Trophoblast cell (in vitro differentiated cells and primary cell): ENCODE data around the gene MT3.

Source experiments
- DNase-seq, 2 donors: peaks; one replicate each; pipeline ENCODE4 v3.0.0-alpha.2; 2016
- H2AFZ ChIP-seq: 2 replicates; pipeline ENCODE4 v1.6.1; 2013; ENCODE audit warnings: low read length, moderate library complexity, mild to moderate bottlenecking; ENCODE audit not compliant: insufficient read depth, poor library complexity
- H2AK5ac ChIP-seq: 2 replicates; pipeline ENCODE4 v1.6.1; 2013; ENCODE audit warnings: mild to moderate bottlenecking, low read length
- H2BK120ac ChIP-seq: 2 replicates; pipeline ENCODE4 v1.6.1; 2013; ENCODE audit warnings: low read length, mild to moderate bottlenecking, moderate library complexity; ENCODE audit not compliant: insufficient read depth, poor library complexity
- H2BK12ac ChIP-seq: 2 replicates; pipeline ENCODE4 v1.6.1; 2013; ENCODE audit warnings: mild to moderate bottlenecking, low read length, moderate library complexity
- H2BK5ac ChIP-seq: 2 replicates; pipeline ENCODE4 v1.6.1; 2013; ENCODE audit warnings: low read length, low read depth, moderate library complexity, mild to moderate bottlenecking; ENCODE audit not compliant: poor library complexity
- H3K14ac ChIP-seq: 2 replicates; pipeline ENCODE4 v1.6.1; 2013; ENCODE audit warnings: mild to moderate bottlenecking, low read length
- H3K18ac ChIP-seq: 2 replicates; pipeline ENCODE4 v1.6.1; 2013; ENCODE audit warnings: mild to moderate bottlenecking, low read length
- H3K23ac ChIP-seq: 2 replicates; pipeline ENCODE4 v1.6.1; 2013; ENCODE audit warnings: low read length
- H3K27ac ChIP-seq: 2 replicates; pipeline ENCODE4 v1.5.1; 2013; ENCODE audit warnings: low read depth, mild to moderate bottlenecking, inconsistent platforms, low read length, moderate library complexity
- H3K27me3 ChIP-seq: 2 replicates; pipeline ENCODE4 v1.6.1; 2013; ENCODE audit warnings: inconsistent platforms, mild to moderate bottlenecking, low read length, moderate library complexity; ENCODE audit not compliant: insufficient read depth
- H3K36me3 ChIP-seq, 2 experiments: 1 replicate in 1 of 2; 2 replicates in 1 of 2; pipeline ENCODE4 v1.6.1; 2013; ENCODE audit warnings: low read length in 2 of 2, mild to moderate bottlenecking in 2 of 2, moderate library complexity in 1 of 2; ENCODE audit not compliant: insufficient read depth in 2 of 2, control insufficient read depth in 1 of 2
- H3K4ac ChIP-seq: 2 replicates; pipeline ENCODE4 v1.6.1; 2013; ENCODE audit warnings: low read depth, mild to moderate bottlenecking, low read length, moderate library complexity
- H3K4me1 ChIP-seq, 2 experiments: 1 replicate in 1 of 2; 2 replicates in 1 of 2; pipeline ENCODE4 v1.6.1; 2013; ENCODE audit warnings: low read length in 2 of 2, mild to moderate bottlenecking in 2 of 2, moderate library complexity in 1 of 2; ENCODE audit not compliant: insufficient read depth in 2 of 2, control insufficient read depth in 1 of 2
- H3K4me2 ChIP-seq: 2 replicates; pipeline ENCODE4 v1.6.1; 2013; ENCODE audit warnings: inconsistent platforms, mild to moderate bottlenecking, low read length, moderate library complexity
- H3K4me3 ChIP-seq: 2 replicates; pipeline ENCODE4 v1.5.1; 2013; ENCODE audit warnings: mild to moderate bottlenecking, low read depth, low read length, inconsistent platforms
- H3K79me1 ChIP-seq: one replicate; pipeline ENCODE4 v1.6.1; 2013; ENCODE audit warnings: low read length
- H3K79me2 ChIP-seq: 2 replicates; pipeline ENCODE4 v1.6.1; 2013; ENCODE audit warnings: low read length, mild to moderate bottlenecking; ENCODE audit not compliant: control insufficient read depth, insufficient read depth, poor library complexity
- H3K9ac ChIP-seq: 2 replicates; pipeline ENCODE4 v1.6.1; 2013; ENCODE audit warnings: mild to moderate bottlenecking, low read length
- H3K9me3 ChIP-seq: 2 replicates; pipeline ENCODE4 v1.6.1; 2013; ENCODE audit warnings: low read depth, mild to moderate bottlenecking, control low read depth, inconsistent platforms, low read length; ENCODE audit not compliant: insufficient read depth
- H4K12ac ChIP-seq: 2 replicates; pipeline ENCODE4 v1.6.1; 2013; ENCODE audit warnings: low read depth, mild to moderate bottlenecking, low read length, moderate library complexity
- H4K8ac ChIP-seq: 2 replicates; pipeline ENCODE4 v1.6.1; 2013; ENCODE audit warnings: low read depth, mild to moderate bottlenecking, low read length, moderate library complexity
- H4K91ac ChIP-seq: one replicate; pipeline ENCODE4 v1.6.1; 2013; ENCODE audit warnings: low read depth, mild to moderate bottlenecking, low read length, moderate library complexity
- WGBS: extraction: QIAGEN DNeasy Blood & Tissue Kit; methylation state at CpG from one replicate; pipeline ENCODE4 v1.1.7; 2013; ENCODE audit warnings: missing lambda C conversion rate; ENCODE audit not compliant: insufficient read length, insufficient coverage; ENCODE audit errors: extremely low coverage; 5-methylcytosine and 5-hydroxymethylcytosine counted together

MT3 gene

DNA sequence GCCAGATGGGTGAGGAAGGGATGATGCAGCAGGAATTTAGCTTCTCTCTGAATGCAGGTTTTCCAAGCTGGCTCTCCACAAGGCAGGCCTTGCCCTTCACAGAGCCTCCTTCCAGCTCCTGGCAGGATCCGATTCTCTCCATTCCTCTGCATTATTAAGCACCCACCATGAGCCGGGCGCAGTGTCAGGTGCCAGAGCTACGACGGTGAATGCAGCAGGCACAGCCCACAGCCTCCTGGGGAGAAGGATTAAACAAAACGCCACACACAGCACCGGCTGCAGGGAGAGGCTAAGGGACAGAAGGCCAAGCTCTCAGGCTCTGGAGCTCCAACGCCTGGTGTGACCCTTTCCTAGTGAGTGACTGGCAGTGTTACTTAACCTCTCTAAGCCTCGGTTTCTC is 12.0 kb downstream of the MT3 start:
- H3K27me3 ChIP-seq, result no peaks in the 10 kb centered on the region
- no peak overlapping the region for H2AK5ac ChIP-seq
- H3K4me1 ChIP-seq, result no peaks in the 10 kb centered on the region
- whole genome bisulfite sequencing, result no CpG with 5 or more reads among the region's 9 CpGs
- H2BK12ac ChIP-seq, result no peak overlapping the region
- no peaks in the 10 kb centered on the region for H3K36me3 ChIP-seq
- no peak overlapping the region for H4K91ac ChIP-seq
- no peaks in the 10 kb centered on the region for H3K9me3 ChIP-seq
- no peak overlapping the region for H3K14ac ChIP-seq
- H3K23ac ChIP-seq, result no peak overlapping the region
- H3K79me1 ChIP-seq, result no peaks in the 10 kb centered on the region
- H4K12ac ChIP-seq, result no peak overlapping the region
- H4K8ac ChIP-seq, result no peak overlapping the region
- no peak overlapping the region for H3K9ac ChIP-seq
- no peak overlapping the region for H2AFZ ChIP-seq
- H2BK5ac ChIP-seq, result no peak overlapping the region
- H3K18ac ChIP-seq, result no peak overlapping the region
- no peak overlapping the region for H3K4me3 ChIP-seq
- no peak overlapping the region for H2BK120ac ChIP-seq
- no peak overlapping the region for H3K27ac ChIP-seq
- H3K4ac ChIP-seq, result no peak overlapping the region
- DNase-seq, result no peak
- no peaks in the 10 kb centered on the region for H3K79me2 ChIP-seq
- H3K4me2 ChIP-seq, result no peak overlapping the region

DNA sequence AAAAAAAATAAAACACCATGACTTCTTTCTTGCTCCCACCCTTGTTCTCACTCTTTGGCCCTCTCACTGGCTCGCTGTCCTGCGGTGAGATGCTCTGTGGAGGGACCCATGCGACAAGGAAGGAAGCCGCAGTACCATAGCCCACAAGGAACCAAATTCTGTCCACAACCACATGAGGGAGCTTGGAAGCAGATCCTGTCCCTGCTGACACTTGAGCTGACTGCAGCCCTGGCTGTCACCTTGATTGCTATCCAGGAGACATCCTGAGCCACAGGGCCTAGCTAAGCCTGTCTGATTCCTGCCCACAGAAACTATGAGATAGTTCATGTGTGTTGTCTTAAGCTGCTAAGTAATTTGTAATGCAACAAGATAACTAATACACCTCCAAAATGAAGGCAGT is 14.3 kb downstream of the MT3 start:
- Histone ChIP-seq H2AK5ac (no peak overlapping the region), H3K23ac (no peak overlapping the region), H3K27ac (no peak overlapping the region), H3K79me1 (peaks cover 11% of the 10 kb centered on the region), H4K12ac (no peak overlapping the region), H3K4me1 (peaks cover 16 to 18% of the 10 kb centered on the region in 2 experiments), H3K27me3 (no peaks in the 10 kb centered on the region), H2AFZ (no peak overlapping the region), H2BK5ac (no peak overlapping the region), H3K79me2 (no peaks in the 10 kb centered on the region), H3K9ac (no peak overlapping the region), H3K9me3 (no peaks in the 10 kb centered on the region), H4K91ac (no peak overlapping the region), H3K4ac (no peak overlapping the region), H3K4me3 (no peak overlapping the region), H2BK12ac (no peak overlapping the region), H4K8ac (no peak overlapping the region), H3K36me3 (no peaks in the 10 kb centered on the region), H2BK120ac (no peak overlapping the region), H3K4me2 (no peak overlapping the region), H3K14ac (no peak overlapping the region), H3K18ac (no peak overlapping the region)
- no CpG with 5 or more reads among the region's 4 CpGs for WGBS
- peak; percentile 46 to 64 for DNase-seq

DNA sequence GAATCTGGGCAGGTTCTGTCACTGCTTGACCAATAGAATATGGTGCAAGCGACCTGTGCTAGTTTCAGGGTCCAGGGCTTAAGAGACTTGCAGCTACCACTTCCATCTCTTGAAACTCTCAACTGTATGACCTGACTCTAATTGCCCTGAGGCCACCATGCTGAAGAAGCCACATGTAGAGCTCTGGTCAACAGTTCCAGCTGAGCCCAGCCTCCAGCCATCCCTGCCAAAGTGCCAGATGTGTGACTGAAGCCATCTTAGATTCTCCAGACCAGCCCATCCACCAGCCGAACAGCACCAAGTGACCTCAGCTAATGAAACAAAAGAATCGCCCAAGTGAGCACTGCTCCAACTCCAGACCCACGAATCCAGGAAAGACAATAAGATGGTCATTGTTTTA is 15.6 kb downstream of the MT3 start:
- H3K79me2 ChIP-seq, result no peaks in the 10 kb centered on the region
- peaks cover 11% of the 10 kb centered on the region for H3K79me1 ChIP-seq
- H3K9ac ChIP-seq, result no peak overlapping the region
- DNase-seq, result no peak
- no peak overlapping the region for H3K4me2 ChIP-seq
- no CpG with 5 or more reads among the region's 4 CpGs for WGBS
- peaks cover 22 to 27% of the 10 kb centered on the region in 2 experiments for H3K4me1 ChIP-seq
- no peak overlapping the region for H2BK5ac ChIP-seq
- H3K4ac ChIP-seq, result no peak overlapping the region
- no peak overlapping the region for H3K14ac ChIP-seq
- H3K27me3 ChIP-seq, result no peaks in the 10 kb centered on the region
- H2AK5ac ChIP-seq, result no peak overlapping the region
- H2BK12ac ChIP-seq, result no peak overlapping the region
- no peak overlapping the region for H3K27ac ChIP-seq
- no peak overlapping the region for H4K12ac ChIP-seq
- H3K23ac ChIP-seq, result no peak overlapping the region
- no peak overlapping the region for H4K91ac ChIP-seq
- no peak overlapping the region for H4K8ac ChIP-seq
- H3K18ac ChIP-seq, result no peak overlapping the region
- H2AFZ ChIP-seq, result no peak overlapping the region
- H3K4me3 ChIP-seq, result no peak overlapping the region
- H3K36me3 ChIP-seq, result no peaks in the 10 kb centered on the region
- H2BK120ac ChIP-seq, result no peak overlapping the region
- no peaks in the 10 kb centered on the region for H3K9me3 ChIP-seq

DNA sequence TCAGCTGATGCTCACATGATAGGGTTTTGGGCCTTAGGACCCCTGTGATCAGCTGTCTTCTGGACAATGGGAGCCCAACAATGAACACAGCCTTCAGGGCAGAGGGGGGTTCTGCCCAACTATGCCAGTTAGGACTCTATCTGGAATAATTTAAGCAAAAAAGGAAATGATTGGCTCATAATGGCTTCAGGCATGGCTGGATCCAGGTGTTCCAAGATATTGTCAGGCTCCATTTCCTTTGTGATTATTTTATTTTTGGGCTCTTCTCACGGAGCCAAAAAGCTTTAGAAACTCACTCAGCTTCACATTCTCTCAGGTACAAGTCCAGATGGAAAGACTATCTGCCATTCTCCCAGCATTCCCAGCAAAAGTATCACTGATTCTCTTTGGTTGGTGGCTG is 16.1 kb downstream of the MT3 start:
- Histone ChIP-seq H3K4me3 (no peak overlapping the region), H4K12ac (no peak overlapping the region), H2BK120ac (no peak overlapping the region), H3K27me3 (no peaks in the 10 kb centered on the region), H3K23ac (no peak overlapping the region), H2AFZ (no peak overlapping the region), H4K91ac (no peak overlapping the region), H3K14ac (no peak overlapping the region), H3K79me2 (no peaks in the 10 kb centered on the region), H3K18ac (no peak overlapping the region), H3K9ac (no peak overlapping the region), H4K8ac (no peak overlapping the region), H2BK5ac (no peak overlapping the region), H3K36me3 (no peaks in the 10 kb centered on the region), H2AK5ac (no peak overlapping the region), H3K9me3 (no peaks in the 10 kb centered on the region), H3K4me2 (no peak overlapping the region), H2BK12ac (no peak overlapping the region), H3K79me1 (peaks cover 11% of the 10 kb centered on the region), H3K4ac (no peak overlapping the region), H3K27ac (no peak overlapping the region), H3K4me1 (peaks cover 27 to 31% of the 10 kb centered on the region in 2 experiments)
- no peak for DNase-seq
- no CpG with 5 or more reads among the region's 1 CpG for WGBS
